ENCODE measurements around the gene DNAJC6. TPM values are rescaled to one million over a fixed set of nuclear protein-coding genes. Genes with fewer than 3 reads are reported as not detected.
"Not testable (repeated sequence)": the region's sequence is repeated elsewhere in the genome, so short reads cannot be mapped to it uniquely, and the experiment has no call there.

Gene DNAJC6
- polyA plus RNA-seq (2014; cell fraction: cytosol; rRNA removed), result 10.4 and 15.6 TPM in 2 replicates
- polyA plus RNA-seq (2014; cell fraction: nucleus; rRNA removed), result 7.0 and 13.9 TPM in 2 replicates

- DNase-seq (ENCODE audit: low spot score), result peak; percentile 73
Observed at GRCh38 chr1:65309304-65310077, at the start of gene DNAJC6. TSS of gene DNAJC6 (plus strand) at chr1:65309543. CDS start at chr1:65309746, 203 bp downstream.

- no peak for DNase-seq (ENCODE audit: low spot score)
Observed at GRCh38 chr1:65259816-65260215, 49.5 kb upstream of the DNAJC6 start.

GRCh38 chr1:65260851-65261473 lies 48.4 kb upstream of the DNAJC6 start:
- no peak for DNase-seq (ENCODE audit: low spot score)

GRCh38 chr1:65263286-65263685 lies 46.1 kb upstream of the DNAJC6 start:
- no peak for DNase-seq (ENCODE audit: low spot score)

GRCh38 chr1:65264197-65264929 lies 45.0 kb upstream of the DNAJC6 start:
- DNase-seq (ENCODE audit: low spot score), result peak; percentile 74

GRCh38 chr1:65265296-65265650 lies 44.1 kb upstream of the DNAJC6 start:
- DNase-seq (ENCODE audit: low spot score), result no peak

- DNase-seq (ENCODE audit: low spot score), result peak; percentile 73
Observed at GRCh38 chr1:65265651-65266351, 43.5 kb upstream of the DNAJC6 start.

GRCh38 chr1:65266476-65266875 lies 42.9 kb upstream of the DNAJC6 start:
- DNase-seq (ENCODE audit: low spot score), result no peak

- DNase-seq (ENCODE audit: low spot score), result no peak
Observed at GRCh38 chr1:65267271-65267670, 42.1 kb upstream of the DNAJC6 start.

GRCh38 chr1:65267683-65268082 lies 41.7 kb upstream of the DNAJC6 start:
- no peak for DNase-seq (ENCODE audit: low spot score)

GRCh38 chr1:65269612-65270011 lies 39.7 kb upstream of the DNAJC6 start:
- DNase-seq (ENCODE audit: low spot score), result no peak

- no peak for DNase-seq (ENCODE audit: low spot score)
Observed at GRCh38 chr1:65276197-65276939, 33.0 kb upstream of the DNAJC6 start.

GRCh38 chr1:65277605-65278347 lies 31.6 kb upstream of the DNAJC6 start:
- peak; percentile 13 for DNase-seq (ENCODE audit: low spot score)

- no peak for DNase-seq (ENCODE audit: low spot score)
Observed at GRCh38 chr1:65278376-65279069, 30.8 kb upstream of the DNAJC6 start.

GRCh38 chr1:65279070-65279779 lies 30.1 kb upstream of the DNAJC6 start:
- DNase-seq (ENCODE audit: low spot score), result no peak

- DNase-seq (ENCODE audit: low spot score), result no peak
Observed at GRCh38 chr1:65281846-65282245, 27.5 kb upstream of the DNAJC6 start.

- DNase-seq (ENCODE audit: low spot score), result no peak
Observed at GRCh38 chr1:65284229-65284628, 25.1 kb upstream of the DNAJC6 start.

GRCh38 chr1:65289449-65289848 lies 19.9 kb upstream of the DNAJC6 start:
- DNase-seq (ENCODE audit: low spot score), result no peak

GRCh38 chr1:65291818-65292217 lies 17.5 kb upstream of the DNAJC6 start:
- not testable (repeated sequence) for DNase-seq (ENCODE audit: low spot score)
